Omental fat pad (tissue), 4 donors: ENCODE data around the gene DPYD. TPM values are rescaled to one million over a fixed set of nuclear protein-coding genes. Genes with fewer than 3 reads are reported as not detected.

Experiments
- ATAC-seq: fragments of 150-250 bp; one replicate; pipeline ENCODE4 v1.9.1; 2016; ENCODE audit warnings: mild to moderate bottlenecking, moderate library complexity; ENCODE audit not compliant: low FRiP score
- DNase-seq: peaks from one replicate; pipeline ENCODE4 v3.0.0-alpha.2; 2019; ENCODE audit warnings: low spot score
- CTCF ChIP-seq, 3 donors: fragments of 450-650 bp; IDR thresholded peaks; one replicate each; pipeline ENCODE4 v1.5.1; 2016 to 2017; ENCODE audit warnings: antibody characterized with exemption in 3 of 3, mild to moderate bottlenecking in 3 of 3, moderate library complexity in 2 of 3
- total RNA-seq, 4 donors: library from RNA; depleted of rRNA; stranded (reverse); fragments of >200 nt; gene quantifications; one replicate each; pipeline ENCODE4 v1.1.0, GENCODE V29; 2016

DPYD gene
- total RNA-seq, 4 donors from 2014 or later, result 52.5 to 86.4 (median 60.3) TPM

GRCh38 chr1:97632075-97632474, 288.8 kb downstream of the DPYD start:
- no peak for TF ChIP-seq CTCF (IDR thresholded peaks at IDR 0.05)
- DNase-seq (no peak), ATAC-seq (no peak)

- ATAC-seq, result no peak
- DNase-seq, result no peak
- TF ChIP-seq CTCF (IDR thresholded peaks at IDR 0.05), result no peak
Measured at GRCh38 chr1:97630948-97631347, 289.9 kb downstream of the DPYD start.

- DNase-seq (no peak), ATAC-seq (no peak)
- TF ChIP-seq CTCF (IDR thresholded peaks at IDR 0.05), result no peak
Measured at GRCh38 chr1:97630281-97630680, 290.6 kb downstream of the DPYD start.

GRCh38 chr1:97623220-97623619, 297.6 kb downstream of the DPYD start:
- no peak for DNase-seq
- ATAC-seq, result no peak
- no peak for TF ChIP-seq CTCF (IDR thresholded peaks at IDR 0.05)

- no peak for TF ChIP-seq CTCF (IDR thresholded peaks at IDR 0.05)
- DNase-seq (no peak), ATAC-seq (no peak)
Measured at GRCh38 chr1:97621955-97622354, 298.9 kb downstream of the DPYD start.

- no peak for TF ChIP-seq CTCF (IDR thresholded peaks at IDR 0.05)
- ATAC-seq (no peak), DNase-seq (no peak)
Measured at GRCh38 chr1:97619706-97620105, 301.1 kb downstream of the DPYD start.

GRCh38 chr1:97610748-97611147, 310.1 kb downstream of the DPYD start:
- ATAC-seq, result no peak
- DNase-seq, result no peak
- TF ChIP-seq CTCF (IDR thresholded peaks at IDR 0.05), result no peak
